ENCODE data around the gene LRRC73.

DNA sequence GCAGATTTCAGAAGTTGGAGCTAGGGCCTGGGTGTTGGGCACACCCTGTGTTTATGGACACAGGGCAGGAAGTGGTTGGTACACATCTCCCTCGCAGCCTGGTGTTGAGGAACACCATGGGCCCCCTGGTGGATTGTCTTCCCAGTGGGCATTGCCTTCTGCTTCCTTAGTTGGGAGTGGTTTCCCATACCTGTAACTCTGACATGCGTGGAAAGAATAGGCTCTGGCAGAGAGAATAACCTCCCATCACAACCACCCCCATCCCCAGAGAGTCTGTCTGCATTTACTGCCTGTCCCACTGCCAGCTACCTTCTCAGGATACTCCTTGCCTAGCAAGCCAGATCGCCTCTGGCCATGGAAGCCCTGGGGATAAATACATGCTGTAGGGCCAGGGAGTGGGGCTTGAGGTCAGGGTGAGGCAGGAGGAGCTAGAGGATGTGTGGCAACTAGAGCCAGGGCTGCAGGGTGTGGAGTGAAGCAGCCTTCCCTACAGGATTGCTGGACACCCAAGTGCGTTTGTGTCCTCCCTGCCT lies 14.7 kb downstream of the LRRC73 start:
- TF ChIP-seq POLR2AphosphoS5 (IDR thresholded peaks at IDR 0.05) = no peak
- TF ChIP-seq, protein P1, sequence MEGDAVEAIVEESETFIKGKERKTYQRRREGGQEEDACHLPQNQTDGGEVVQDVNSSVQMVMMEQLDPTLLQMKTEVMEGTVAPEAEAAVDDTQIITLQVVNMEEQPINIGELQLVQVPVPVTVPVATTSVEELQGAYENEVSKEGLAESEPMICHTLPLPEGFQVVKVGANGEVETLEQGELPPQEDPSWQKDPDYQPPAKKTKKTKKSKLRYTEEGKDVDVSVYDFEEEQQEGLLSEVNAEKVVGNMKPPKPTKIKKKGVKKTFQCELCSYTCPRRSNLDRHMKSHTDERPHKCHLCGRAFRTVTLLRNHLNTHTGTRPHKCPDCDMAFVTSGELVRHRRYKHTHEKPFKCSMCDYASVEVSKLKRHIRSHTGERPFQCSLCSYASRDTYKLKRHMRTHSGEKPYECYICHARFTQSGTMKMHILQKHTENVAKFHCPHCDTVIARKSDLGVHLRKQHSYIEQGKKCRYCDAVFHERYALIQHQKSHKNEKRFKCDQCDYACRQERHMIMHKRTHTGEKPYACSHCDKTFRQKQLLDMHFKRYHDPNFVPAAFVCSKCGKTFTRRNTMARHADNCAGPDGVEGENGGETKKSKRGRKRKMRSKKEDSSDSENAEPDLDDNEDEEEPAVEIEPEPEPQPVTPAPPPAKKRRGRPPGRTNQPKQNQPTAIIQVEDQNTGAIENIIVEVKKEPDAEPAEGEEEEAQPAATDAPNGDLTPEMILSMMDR (IDR thresholded peaks at IDR 0.05) = peak in 2 of 7 experiments; percentile 20 to 24
